ENCODE data around the gene ROBO2. TPM values are rescaled to one million over a fixed set of nuclear protein-coding genes. Genes with fewer than 3 reads are reported as not detected.

ROBO2 gene
- 1 to 10 TPM; 2.5 to 2.9 TPM for total RNA-seq
- 23.3 TPM for polyA plus RNA-seq (2013, experiment 1 of 2)
- polyA plus RNA-seq (2013, experiment 2 of 2): 21.1 TPM
- long read RNA-seq, experiment 1: 0 reads
- long read RNA-seq, experiment 2, partial matches to known transcripts: 1 of 11 reads
- long read RNA-seq, experiment 2, other reads (novel, unspliced or antisense): 10 of 11 reads
- long read RNA-seq, experiment 3, partial matches to known transcripts: 0 of 2 reads
- long read RNA-seq, experiment 3, other reads (novel, unspliced or antisense): 2 of 2 reads
- long read RNA-seq, experiment 4: 0 reads

- H3K27ac ChIP-seq (ENCODE audit: low read depth, low read length): peak within 1 kb of the TSS; percentile 52
- H3K9me3 ChIP-seq (ENCODE audit: control insufficient read depth, low read length): no peaks in the 10 kb centered on the region
- H3K4me1 ChIP-seq (ENCODE audit: control insufficient read depth, insufficient read depth, low read length): no peaks in the 10 kb centered on the region
- no peak within 1 kb of the TSS for H3K27ac Mint-ChIP-seq
- H3K27me3 Mint-ChIP-seq (ENCODE audit: insufficient read depth): peaks cover 35% of the 10 kb centered on the region
- H3K36me3 ChIP-seq (ENCODE audit: control insufficient read depth, insufficient read depth, low read length): no peaks in the 10 kb centered on the region
- H3K9me3 Mint-ChIP-seq: no peaks in the 10 kb centered on the region
- H3K4me3 Mint-ChIP-seq: peak within 1 kb of the TSS; percentile 73
- H3K4me3 ChIP-seq (ENCODE audit: low read length): peak within 1 kb of the TSS; percentile 84
- no peak for TF ChIP-seq CTCF (conservative IDR thresholded peaks at IDR 0.05)
- no peak within 1 kb of the TSS for H3K9ac ChIP-seq (ENCODE audit: extremely low read depth, low read length, poor library complexity, severe bottlenecking)
- DNase-seq: peak; percentile 89
- H3K4me1 Mint-ChIP-seq: peaks cover 9% of the 10 kb centered on the region
- WGBS, 2 experiments (ENCODE audit: insufficient coverage in 1 of 2, insufficient read length in 1 of 2): 0% methylated on average over 13 to 53 of the region's 54 CpGs
- H3K27me3 ChIP-seq (ENCODE audit: control insufficient read depth, insufficient read depth, low read length, poor library complexity, severe bottlenecking): peaks cover 30% of the 10 kb centered on the region
- H3K36me3 Mint-ChIP-seq (ENCODE audit: low read depth): no peaks in the 10 kb centered on the region
These were observed at the start of gene ROBO2 for GRCh38 chr3:77039606-77040171. ROBO2 (plus strand) TSS chr3:77040099; CDS start chr3:77040786, 687 bp downstream.

GRCh38 chr3:76990606-76991005 lies 49.3 kb upstream of the ROBO2 start:
- no peak overlapping the region for H3K27ac ChIP-seq (ENCODE audit: low read depth, low read length)
- H3K27ac Mint-ChIP-seq: peak overlapping the region; percentile 42

GRCh38 chr3:76991165-76991564 lies 48.7 kb upstream of the ROBO2 start:
- Histone ChIP-seq H3K4me3 (ENCODE audit: low read length) (no peak overlapping the region), H3K9me3 (ENCODE audit: control insufficient read depth, low read length) (no peaks in the 10 kb centered on the region), H3K36me3 (ENCODE audit: control insufficient read depth, insufficient read depth, low read length) (no peaks in the 10 kb centered on the region), H3K4me1 (ENCODE audit: control insufficient read depth, insufficient read depth, low read length) (no peaks in the 10 kb centered on the region), H3K27me3 (ENCODE audit: control insufficient read depth, insufficient read depth, low read length, poor library complexity, severe bottlenecking) (no peaks in the 10 kb centered on the region), H3K9ac (ENCODE audit: extremely low read depth, low read length, poor library complexity, severe bottlenecking) (no peak overlapping the region), H3K27ac (ENCODE audit: low read depth, low read length) (no peak overlapping the region)
- Mint-ChIP-seq H3K4me1 (peaks cover 6% of the 10 kb centered on the region), H3K36me3 (ENCODE audit: low read depth) (no peaks in the 10 kb centered on the region), H3K4me3 (no peak overlapping the region), H3K27me3 (ENCODE audit: insufficient read depth) (no peaks in the 10 kb centered on the region), H3K27ac (no peak overlapping the region), H3K9me3 (no peaks in the 10 kb centered on the region)
- WGBS, 2 experiments (ENCODE audit: insufficient coverage in 1 of 2, insufficient read length in 1 of 2): 97% methylated on average over 2 of the region's 3 CpGs; no CpG with 5 or more reads in 1 of the 2 experiments
- DNase-seq: no peak
- no peak for TF ChIP-seq CTCF (conservative IDR thresholded peaks at IDR 0.05)

More at GRCh38 chr3:76990606-76991005, 49.3 kb upstream of the ROBO2 start:
- Histone ChIP-seq H3K4me3 (ENCODE audit: low read length) (no peak overlapping the region), H3K9ac (ENCODE audit: extremely low read depth, low read length, poor library complexity, severe bottlenecking) (no peak overlapping the region), H3K9me3 (ENCODE audit: control insufficient read depth, low read length) (no peaks in the 10 kb centered on the region), H3K4me1 (ENCODE audit: control insufficient read depth, insufficient read depth, low read length) (no peaks in the 10 kb centered on the region), H3K36me3 (ENCODE audit: control insufficient read depth, insufficient read depth, low read length) (no peaks in the 10 kb centered on the region), H3K27me3 (ENCODE audit: control insufficient read depth, insufficient read depth, low read length, poor library complexity, severe bottlenecking) (no peaks in the 10 kb centered on the region)
- H3K9me3 Mint-ChIP-seq: no peaks in the 10 kb centered on the region
- no peak overlapping the region for H3K4me3 Mint-ChIP-seq
- H3K27me3 Mint-ChIP-seq (ENCODE audit: insufficient read depth): no peaks in the 10 kb centered on the region
- no peak for TF ChIP-seq CTCF (conservative IDR thresholded peaks at IDR 0.05)
- H3K36me3 Mint-ChIP-seq (ENCODE audit: low read depth): no peaks in the 10 kb centered on the region
- H3K4me1 Mint-ChIP-seq: peaks cover 6% of the 10 kb centered on the region
- no peak for DNase-seq
- 82 to 94% methylated on average over 2 to 5 of the region's 5 CpGs for WGBS, 2 experiments (ENCODE audit: insufficient coverage in 1 of 2, insufficient read length in 1 of 2)
